GM10248 (cell line): ENCODE data around the gene WFDC5.

Experiments used
- CTCF ChIA-PET: fragments of 300-600 bp; sonication (Branson Sonifier 250); formaldehyde crosslinking; extraction: SDS; loops from one replicate; lab custom pipeline; 2021; ENCODE audit warnings: antibody characterized with exemption; lab: Yijun Ruan, JAX
- POLR2A ChIA-PET: fragments of 350-650 bp; sonication (Branson Sonifier 250); formaldehyde crosslinking; extraction: SDS; loops from one replicate; lab custom pipeline; 2020; ENCODE audit warnings: antibody characterized with exemption; lab: Yijun Ruan, JAX
- DNase-seq: peaks from one replicate; pipeline ENCODE4 v3.0.0; 2012; ENCODE audit errors: extremely low spot score
- TF ChIP-seq, protein P1 (sequence below): IDR thresholded peaks from 2 replicates; pipeline ENCODE4 v1.5.1; 2012; ENCODE audit warnings: mild to moderate bottlenecking, low read depth; ENCODE audit errors: extremely low read depth, missing control alignments, control extremely low read depth

The WFDC5 gene

DNA sequence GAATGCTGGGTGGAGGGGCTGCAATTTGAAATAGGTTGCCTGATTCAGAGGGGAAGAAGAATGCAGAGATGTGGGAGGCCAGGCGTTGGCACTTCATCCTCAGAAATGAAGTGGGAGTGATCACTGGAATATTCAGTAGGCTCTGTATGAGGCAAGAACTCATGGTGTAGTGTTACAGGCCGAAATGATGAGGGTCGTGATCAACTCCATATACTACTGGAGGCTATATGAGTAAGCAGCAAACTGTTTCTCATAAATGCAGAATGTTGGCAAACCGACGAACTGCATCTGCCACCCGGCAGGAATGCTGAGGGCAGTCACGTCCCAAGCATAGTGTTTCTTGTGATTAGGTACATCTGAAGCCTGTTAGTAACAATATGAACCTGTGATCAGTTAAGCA, 26.7 kb downstream of the WFDC5 start:
- POLR2A ChIA-PET, result no interaction called here
- TF ChIP-seq, protein P1, sequence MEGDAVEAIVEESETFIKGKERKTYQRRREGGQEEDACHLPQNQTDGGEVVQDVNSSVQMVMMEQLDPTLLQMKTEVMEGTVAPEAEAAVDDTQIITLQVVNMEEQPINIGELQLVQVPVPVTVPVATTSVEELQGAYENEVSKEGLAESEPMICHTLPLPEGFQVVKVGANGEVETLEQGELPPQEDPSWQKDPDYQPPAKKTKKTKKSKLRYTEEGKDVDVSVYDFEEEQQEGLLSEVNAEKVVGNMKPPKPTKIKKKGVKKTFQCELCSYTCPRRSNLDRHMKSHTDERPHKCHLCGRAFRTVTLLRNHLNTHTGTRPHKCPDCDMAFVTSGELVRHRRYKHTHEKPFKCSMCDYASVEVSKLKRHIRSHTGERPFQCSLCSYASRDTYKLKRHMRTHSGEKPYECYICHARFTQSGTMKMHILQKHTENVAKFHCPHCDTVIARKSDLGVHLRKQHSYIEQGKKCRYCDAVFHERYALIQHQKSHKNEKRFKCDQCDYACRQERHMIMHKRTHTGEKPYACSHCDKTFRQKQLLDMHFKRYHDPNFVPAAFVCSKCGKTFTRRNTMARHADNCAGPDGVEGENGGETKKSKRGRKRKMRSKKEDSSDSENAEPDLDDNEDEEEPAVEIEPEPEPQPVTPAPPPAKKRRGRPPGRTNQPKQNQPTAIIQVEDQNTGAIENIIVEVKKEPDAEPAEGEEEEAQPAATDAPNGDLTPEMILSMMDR, result no peak
- CTCF ChIA-PET, result interaction anchor here (1.5 to 3.4 kb wide), 2 partner anchors 8 to 24 kb away, joined by 3 to 21 read pairs; no protein-coding TSS in a partner anchor
- DNase-seq, result no peak

DNA sequence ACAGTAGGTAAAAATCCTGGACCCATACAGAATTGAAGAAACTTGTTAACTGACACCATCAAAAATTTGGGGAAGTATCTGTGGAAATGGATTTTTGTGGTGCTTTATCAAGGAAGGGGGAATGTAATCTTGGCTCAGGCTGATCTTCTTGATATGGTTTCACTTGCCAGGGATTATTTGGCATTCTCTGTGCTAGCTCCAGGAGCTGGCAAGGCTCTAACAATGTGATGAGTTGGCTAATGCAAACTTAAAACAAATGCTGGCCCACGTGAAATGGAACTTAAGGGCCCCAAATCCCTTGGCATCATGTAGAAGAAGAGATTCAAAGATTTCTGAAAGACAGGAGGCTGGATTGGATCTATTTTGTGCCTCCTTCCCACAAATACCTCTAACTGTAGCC, 27.2 kb downstream of the WFDC5 start:
- TF ChIP-seq, protein P1, result no peak
- POLR2A ChIA-PET, result no interaction called here
- CTCF ChIA-PET, result interaction anchor here (3.4 kb wide), 1 partner anchor 8 kb away, joined by 21 read pairs; no protein-coding TSS in a partner anchor
- DNase-seq, result no peak

DNA sequence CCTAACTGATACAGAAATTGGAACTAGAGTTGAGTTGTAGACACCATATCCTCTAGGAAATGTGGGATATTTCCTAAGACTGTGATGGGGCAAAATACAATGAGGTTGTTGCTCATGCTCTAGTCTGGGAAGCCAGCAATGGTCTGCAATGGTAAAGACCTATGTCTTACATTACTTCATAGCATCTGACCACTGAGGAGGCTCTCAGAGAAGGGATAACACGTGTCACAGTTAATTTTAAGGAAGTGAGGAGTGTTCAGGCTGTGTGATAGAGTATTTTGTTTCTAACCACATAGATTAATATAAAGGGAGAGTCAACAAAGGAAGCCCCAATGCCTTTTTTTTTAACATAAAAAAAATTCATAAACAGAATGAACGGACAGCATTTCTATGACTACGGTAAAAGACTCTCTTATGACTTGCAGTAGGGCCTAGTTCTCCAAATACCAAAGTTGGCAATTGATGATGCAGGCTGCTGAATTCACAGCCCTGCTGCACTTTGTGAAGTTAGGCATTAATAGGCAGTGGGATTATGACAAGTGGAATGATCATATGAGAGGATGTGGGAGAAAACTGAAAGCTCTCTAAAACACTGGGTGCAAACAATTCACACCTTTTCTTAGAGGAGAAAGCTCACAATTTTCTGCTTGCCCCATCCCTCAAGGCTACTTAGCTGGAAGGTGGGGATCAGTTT, 27.7 kb downstream of the WFDC5 start:
- no peak for DNase-seq
- TF ChIP-seq, protein P1, result no peak
- CTCF ChIA-PET, result interaction anchor here (1.2 to 3.4 kb wide), 2 partner anchors 9 to 10 kb away, joined by 3 to 21 read pairs; no protein-coding TSS in a partner anchor
- POLR2A ChIA-PET, result no interaction called here

DNA sequence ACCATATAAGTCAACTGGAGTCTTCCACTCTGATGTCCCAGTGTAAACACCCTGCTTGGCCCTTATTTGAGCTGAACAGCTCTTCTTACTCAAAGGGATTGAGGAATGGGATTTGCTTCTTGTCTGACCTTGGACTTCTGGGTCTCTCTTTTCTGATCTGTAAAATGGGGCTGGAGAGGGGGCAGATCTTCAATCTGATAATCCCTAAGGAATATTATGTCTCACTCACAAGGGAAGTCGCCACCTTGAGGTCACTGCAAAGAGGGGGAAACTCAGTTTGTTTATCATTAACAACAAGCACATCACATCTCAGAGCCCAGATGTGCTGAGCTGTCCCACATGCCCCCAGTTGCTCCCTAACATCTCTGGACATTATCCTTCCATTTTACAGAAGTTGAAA, 29.1 kb downstream of the WFDC5 start:
- TF ChIP-seq, protein P1, result no peak
- no peak for DNase-seq
- ChIA-PET CTCF (interaction anchor here (1.2 to 3.4 kb wide), 2 partner anchors 9 to 10 kb away, joined by 3 to 21 read pairs; no protein-coding TSS in a partner anchor), POLR2A (no interaction called here)

DNA sequence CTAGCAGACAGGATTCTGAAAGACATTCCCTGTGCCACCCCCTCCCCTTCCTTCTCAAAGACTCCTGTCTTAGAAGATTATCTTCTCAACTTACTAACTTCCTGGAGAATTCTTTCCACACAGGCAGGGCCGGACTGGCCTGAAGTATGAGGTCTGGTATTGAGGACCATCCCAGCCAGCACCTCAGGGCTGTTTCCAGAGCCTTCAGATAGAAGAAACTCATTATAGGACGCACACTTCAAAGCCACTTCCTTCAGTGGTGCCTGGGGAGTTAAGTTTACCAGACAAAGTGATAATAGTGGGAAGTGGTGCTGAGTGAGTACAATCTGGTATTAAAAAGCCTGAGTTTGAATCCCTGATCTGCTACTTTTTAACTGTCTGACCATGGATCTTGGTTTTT, 29.7 kb downstream of the WFDC5 start:
- ChIA-PET CTCF (interaction anchor here (3.4 kb wide), 1 partner anchor 11 kb away, joined by 21 read pairs; no protein-coding TSS in a partner anchor), POLR2A (no interaction called here)
- TF ChIP-seq, protein P1, result no peak
- no peak for DNase-seq

DNA sequence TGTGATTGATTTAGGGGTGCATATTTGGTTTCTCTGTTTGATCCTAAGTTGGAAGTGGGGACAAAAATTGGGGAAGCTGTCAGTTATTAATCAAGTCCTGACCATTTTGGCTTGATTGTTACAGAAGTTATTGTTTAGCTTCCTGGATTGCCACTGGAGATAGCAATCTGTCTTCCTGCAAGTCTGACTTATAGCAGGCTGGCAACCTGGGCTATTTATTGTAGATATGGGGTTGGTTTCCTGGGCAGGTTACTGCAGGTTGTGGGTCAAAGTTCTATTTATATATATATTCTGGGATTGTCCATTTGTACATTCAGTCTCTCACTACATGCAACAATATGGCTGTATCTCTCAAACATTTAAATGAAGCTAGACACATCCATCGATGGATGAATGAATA, 31.8 kb downstream of the WFDC5 start:
- TF ChIP-seq, protein P1, result no peak
- POLR2A ChIA-PET, result interaction anchor here (0.6 kb wide), 1 partner anchor 29 kb away, joined by 5 read pairs; no protein-coding TSS in a partner anchor
- CTCF ChIA-PET, result interaction anchor here (1.2 to 3.8 kb wide), 3 partner anchors 12 to 17 kb away, joined by 4 to 29 read pairs (median 7); partner anchors contain the start of gene KCNS1
- DNase-seq, result no peak
